ENCODE results near the gene CNTNAP5. TPM values are rescaled to one million over a fixed set of nuclear protein-coding genes. Genes with fewer than 3 reads are reported as not detected.

CNTNAP5 gene
- total and polyA plus RNA-seq, 3 donors from 2014 or later, result 0.29 to 0.39 (median 0.31) TPM

GRCh38 chr2:124559236-124559635 is 534.1 kb downstream of the CNTNAP5 start:
- no peaks in the 10 kb centered on the region for H3K36me3 ChIP-seq (ENCODE audit: low read depth, missing control alignments)

GRCh38 chr2:124560592-124561112 is 535.6 kb downstream of the CNTNAP5 start:
- intact Hi-C loops (cut with DNase I; ENCODE audit: low total_unique reads), result no loop called here
- Histone ChIP-seq H3K36me3 (ENCODE audit: low read depth, missing control alignments) (no peaks in the 10 kb centered on the region), H3K4me1 (no peaks in the 10 kb centered on the region), H3K27me3 (no peaks in the 10 kb centered on the region), H3K9me3 (no peaks in the 10 kb centered on the region), H3K27ac (no peak overlapping the region), H3K4me3 (no peak overlapping the region)
- WGBS, 2 donors, result 58 to 63% methylated on average over 4 of the region's 4 CpGs
- no peak for TF ChIP-seq POLR2A (IDR thresholded peaks at IDR 0.05)
- TF ChIP-seq, protein P1, sequence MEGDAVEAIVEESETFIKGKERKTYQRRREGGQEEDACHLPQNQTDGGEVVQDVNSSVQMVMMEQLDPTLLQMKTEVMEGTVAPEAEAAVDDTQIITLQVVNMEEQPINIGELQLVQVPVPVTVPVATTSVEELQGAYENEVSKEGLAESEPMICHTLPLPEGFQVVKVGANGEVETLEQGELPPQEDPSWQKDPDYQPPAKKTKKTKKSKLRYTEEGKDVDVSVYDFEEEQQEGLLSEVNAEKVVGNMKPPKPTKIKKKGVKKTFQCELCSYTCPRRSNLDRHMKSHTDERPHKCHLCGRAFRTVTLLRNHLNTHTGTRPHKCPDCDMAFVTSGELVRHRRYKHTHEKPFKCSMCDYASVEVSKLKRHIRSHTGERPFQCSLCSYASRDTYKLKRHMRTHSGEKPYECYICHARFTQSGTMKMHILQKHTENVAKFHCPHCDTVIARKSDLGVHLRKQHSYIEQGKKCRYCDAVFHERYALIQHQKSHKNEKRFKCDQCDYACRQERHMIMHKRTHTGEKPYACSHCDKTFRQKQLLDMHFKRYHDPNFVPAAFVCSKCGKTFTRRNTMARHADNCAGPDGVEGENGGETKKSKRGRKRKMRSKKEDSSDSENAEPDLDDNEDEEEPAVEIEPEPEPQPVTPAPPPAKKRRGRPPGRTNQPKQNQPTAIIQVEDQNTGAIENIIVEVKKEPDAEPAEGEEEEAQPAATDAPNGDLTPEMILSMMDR (IDR thresholded peaks at IDR 0.05), result no peak
- no peak for DNase-seq

More at GRCh38 chr2:124559236-124559635, 534.1 kb downstream of the CNTNAP5 start:
- no peak for DNase-seq
- no peaks in the 10 kb centered on the region for H3K4me1 ChIP-seq
- intact Hi-C loops (cut with DNase I; ENCODE audit: low total_unique reads), result no loop called here
- WGBS, 2 donors, result 73 to 81% methylated on average over 2 of the region's 2 CpGs
- H3K4me3 ChIP-seq, result no peak overlapping the region
- H3K9me3 ChIP-seq, result no peaks in the 10 kb centered on the region
- H3K27me3 ChIP-seq, result no peaks in the 10 kb centered on the region
- TF ChIP-seq, protein P1 (IDR thresholded peaks at IDR 0.05), result no peak
- TF ChIP-seq POLR2A (IDR thresholded peaks at IDR 0.05), result no peak
- no peak overlapping the region for H3K27ac ChIP-seq

DNA sequence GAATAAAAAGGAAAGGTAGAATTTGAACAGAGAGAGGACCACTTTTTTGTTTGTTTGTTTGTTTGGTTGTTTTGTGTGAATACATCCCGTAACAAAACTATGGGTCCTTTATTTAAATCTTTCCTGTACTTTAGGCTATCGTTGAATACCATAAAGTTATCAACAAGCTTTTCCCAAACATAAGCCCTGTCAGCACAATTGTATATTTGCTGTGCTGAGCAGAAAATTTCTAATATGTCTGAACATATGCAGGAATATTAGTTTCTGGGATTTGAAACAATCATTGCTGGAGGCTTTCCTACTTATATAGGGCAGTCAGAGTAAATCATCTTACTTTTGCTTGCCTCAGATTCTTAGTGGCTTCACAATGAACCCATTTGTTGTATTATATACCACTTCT is 536.4 kb downstream of the CNTNAP5 start:
- H3K27me3 ChIP-seq, result no peaks in the 10 kb centered on the region
- intact Hi-C loops (cut with DNase I; ENCODE audit: low total_unique reads), result no loop called here
- H3K27ac ChIP-seq, result no peak overlapping the region
- no peaks in the 10 kb centered on the region for H3K36me3 ChIP-seq (ENCODE audit: low read depth, missing control alignments)
- no peak for DNase-seq
- H3K4me3 ChIP-seq, result no peak overlapping the region
- no peaks in the 10 kb centered on the region for H3K4me1 ChIP-seq
- H3K9me3 ChIP-seq, result no peaks in the 10 kb centered on the region
- WGBS, 2 donors, result 81 to 87% methylated on average over 2 of the region's 2 CpGs
- TF ChIP-seq, protein P1 (IDR thresholded peaks at IDR 0.05), result no peak
- no peak for TF ChIP-seq POLR2A (IDR thresholded peaks at IDR 0.05)

DNA sequence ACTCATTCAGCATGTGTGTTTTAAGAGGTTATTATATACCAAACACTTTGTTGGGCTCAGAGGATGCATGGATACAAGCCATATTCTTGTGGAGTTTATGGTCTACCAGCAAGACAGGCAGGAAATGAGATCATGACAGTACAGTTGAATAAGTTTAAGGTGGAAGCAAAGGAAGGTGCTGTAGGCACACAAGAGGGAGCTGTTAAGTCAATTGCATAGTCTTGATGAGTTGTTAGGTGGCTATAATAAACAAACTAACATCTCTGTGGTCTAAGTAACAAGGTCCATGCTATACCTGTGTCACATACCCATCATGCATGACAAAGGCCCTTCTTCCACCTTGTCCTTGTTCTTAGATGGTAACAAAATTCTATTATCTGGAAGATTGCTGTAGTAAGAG is 538.3 kb downstream of the CNTNAP5 start:
- H3K36me3 ChIP-seq (ENCODE audit: low read depth, missing control alignments), result no peaks in the 10 kb centered on the region
- no peaks in the 10 kb centered on the region for H3K4me1 ChIP-seq
- H3K27ac ChIP-seq, result no peak overlapping the region
- no peaks in the 10 kb centered on the region for H3K27me3 ChIP-seq
- H3K4me3 ChIP-seq, result no peak overlapping the region
- H3K9me3 ChIP-seq, result no peaks in the 10 kb centered on the region
- TF ChIP-seq, protein P1 (IDR thresholded peaks at IDR 0.05), result no peak
- no peak for TF ChIP-seq POLR2A (IDR thresholded peaks at IDR 0.05)
- no peak for DNase-seq
- intact Hi-C loops (cut with DNase I; ENCODE audit: low total_unique reads), result no loop called here

- intact Hi-C loops (cut with DNase I; ENCODE audit: low total_unique reads), result no loop called here
- H3K4me3 ChIP-seq, result no peak overlapping the region
- no peak overlapping the region for H3K27ac ChIP-seq
- no peaks in the 10 kb centered on the region for H3K9me3 ChIP-seq
- no peaks in the 10 kb centered on the region for H3K27me3 ChIP-seq
- H3K36me3 ChIP-seq (ENCODE audit: low read depth, missing control alignments), result no peaks in the 10 kb centered on the region
- DNase-seq, result no peak
- no peaks in the 10 kb centered on the region for H3K4me1 ChIP-seq
- TF ChIP-seq POLR2A (IDR thresholded peaks at IDR 0.05), result no peak
- TF ChIP-seq, protein P1 (IDR thresholded peaks at IDR 0.05), result no peak
These were observed 541.5 kb downstream of the CNTNAP5 start for GRCh38 chr2:124566518-124566970.
